Stomach smooth muscle (tissue), 2 donors: ENCODE measurements around the gene CFAP70.

Source experiments
- H3K27ac ChIP-seq: one replicate; pipeline ENCODE4 v1.7.0; 2013; ENCODE audit warnings: mild to moderate bottlenecking, low read length, inconsistent platforms
- H3K27me3 ChIP-seq, 2 donors: one replicate each; pipeline ENCODE4 v1.7.0; 2013; ENCODE audit warnings: low read length in 2 of 2; ENCODE audit not compliant: insufficient read depth in 2 of 2, control insufficient read depth in 1 of 2
- H3K36me3 ChIP-seq, 2 donors: one replicate each; pipeline ENCODE4 v1.7.0; 2013; ENCODE audit warnings: low read length in 2 of 2; ENCODE audit not compliant: control insufficient read depth in 2 of 2, insufficient read depth in 2 of 2
- H3K4me1 ChIP-seq: one replicate; pipeline ENCODE4 v1.7.0; 2013; ENCODE audit warnings: low read length; ENCODE audit not compliant: control insufficient read depth, insufficient read depth
- H3K4me3 ChIP-seq, 2 donors: one replicate each; pipeline ENCODE4 v1.7.0; 2013; ENCODE audit warnings: low read length in 2 of 2
- H3K9ac ChIP-seq, 2 donors: one replicate each; pipeline ENCODE4 v1.7.0; 2013; ENCODE audit warnings: low read length in 2 of 2, mild to moderate bottlenecking in 1 of 2
- H3K9me3 ChIP-seq, 2 donors: one replicate each; pipeline ENCODE4 v1.7.0; 2013; ENCODE audit warnings: low read length in 2 of 2; ENCODE audit not compliant: control insufficient read depth in 2 of 2
- donor health status: healthy.
- donor health status: Pancreatic carcinoma.

Gene CFAP70

GRCh38 chr10:73215749-73216148, 142.9 kb downstream of the CFAP70 start:
- Histone ChIP-seq H3K9me3 (no peaks in the 10 kb centered on the region), H3K4me1 (no peaks in the 10 kb centered on the region), H3K27ac (no peak overlapping the region), H3K36me3 (peaks cover 12 to 20% of the 10 kb centered on the region in 2 donors), H3K27me3 (no peaks in the 10 kb centered on the region), H3K4me3 (no peak overlapping the region), H3K9ac (no peak overlapping the region)

GRCh38 chr10:73211106-73211811, 147.4 kb downstream of the CFAP70 start:
- no peak overlapping the region for H3K27ac ChIP-seq
- no peaks in the 10 kb centered on the region for H3K9me3 ChIP-seq

GRCh38 chr10:73210395-73211105, 148.1 kb downstream of the CFAP70 start:
- Histone ChIP-seq H3K36me3 (no peaks in the 10 kb centered on the region), H3K4me3 (no peak overlapping the region), H3K27ac (no peak overlapping the region), H3K9ac (no peak overlapping the region), H3K4me1 (no peaks in the 10 kb centered on the region), H3K27me3 (no peaks in the 10 kb centered on the region), H3K9me3 (no peaks in the 10 kb centered on the region)

More at GRCh38 chr10:73211106-73211811, 147.4 kb downstream of the CFAP70 start:
- no peak overlapping the region for H3K4me3 ChIP-seq
- no peaks in the 10 kb centered on the region for H3K36me3 ChIP-seq
- H3K27me3 ChIP-seq, result no peaks in the 10 kb centered on the region
- no peaks in the 10 kb centered on the region for H3K4me1 ChIP-seq
- no peak overlapping the region for H3K9ac ChIP-seq

- H3K36me3 ChIP-seq, result no peaks in the 10 kb centered on the region
- H3K4me1 ChIP-seq, result no peaks in the 10 kb centered on the region
- no peaks in the 10 kb centered on the region for H3K9me3 ChIP-seq
- H3K27ac ChIP-seq, result no peak overlapping the region
- H3K27me3 ChIP-seq, result no peaks in the 10 kb centered on the region
- no peak overlapping the region for H3K9ac ChIP-seq
- H3K4me3 ChIP-seq, result no peak overlapping the region
These were observed 149.0 kb downstream of the CFAP70 start for GRCh38 chr10:73209705-73210104.

GRCh38 chr10:73207883-73208282, 150.8 kb downstream of the CFAP70 start:
- Histone ChIP-seq H3K27ac (no peak overlapping the region), H3K4me1 (no peaks in the 10 kb centered on the region), H3K27me3 (no peaks in the 10 kb centered on the region), H3K9me3 (no peaks in the 10 kb centered on the region), H3K9ac (no peak overlapping the region), H3K4me3 (no peak overlapping the region), H3K36me3 (no peaks in the 10 kb centered on the region)

- Histone ChIP-seq H3K4me3 (no peak overlapping the region), H3K4me1 (no peaks in the 10 kb centered on the region), H3K27ac (no peak overlapping the region), H3K36me3 (no peaks in the 10 kb centered on the region), H3K9me3 (no peaks in the 10 kb centered on the region), H3K9ac (no peak overlapping the region), H3K27me3 (no peaks in the 10 kb centered on the region)
These were observed 152.3 kb downstream of the CFAP70 start for GRCh38 chr10:73206385-73206784.

- Histone ChIP-seq H3K27ac (no peak overlapping the region), H3K9me3 (no peaks in the 10 kb centered on the region), H3K36me3 (no peaks in the 10 kb centered on the region), H3K9ac (no peak overlapping the region), H3K4me1 (no peaks in the 10 kb centered on the region), H3K4me3 (no peak overlapping the region), H3K27me3 (no peaks in the 10 kb centered on the region)
These were observed 152.8 kb downstream of the CFAP70 start for GRCh38 chr10:73205890-73206289.

- H3K9me3 ChIP-seq, result no peaks in the 10 kb centered on the region
These were observed 153.6 kb downstream of the CFAP70 start for GRCh38 chr10:73205081-73205480.

More at GRCh38 chr10:73205081-73205480, 153.6 kb downstream of the CFAP70 start:
- Histone ChIP-seq H3K4me1 (no peaks in the 10 kb centered on the region), H3K9ac (no peak overlapping the region), H3K36me3 (no peaks in the 10 kb centered on the region), H3K4me3 (no peak overlapping the region), H3K27me3 (no peaks in the 10 kb centered on the region), H3K27ac (no peak overlapping the region)
